Stimulated activated CD8-positive, alpha-beta memory T cell treated with anti-CD3 and anti-CD28 coated beads, Interleukin-4, amount 100 ng/mL, for 1 hour (primary cell): ENCODE measurements around the gene NCLN.
"Not testable (repeated sequence)": the region's sequence is repeated elsewhere in the genome, so short reads cannot be mapped to it uniquely, and the experiment has no call there.

Experiments
- DNase-seq, 2 donors: peaks; one replicate each; pipeline ENCODE4 v3.0.0-alpha.2; 2020; ENCODE audit warnings: low read depth in 2 of 2, low spot score in 1 of 2

Gene NCLN

GRCh38 chr19:3183721-3184641, 1.7 kb upstream of the NCLN start:
- DNase-seq = no peak

GRCh38 chr19:3184847-3185460, 776 bp upstream of the NCLN start:
- peak in 1 of 2 donors; percentile 29 for DNase-seq

- no peak for DNase-seq
Observed at GRCh38 chr19:3186160-3186688, 494 bp downstream of the NCLN start.

- no peak for DNase-seq
Observed at GRCh38 chr19:3186891-3187661, 1.3 kb downstream of the NCLN start.

GRCh38 chr19:3187662-3188511, 2.2 kb downstream of the NCLN start:
- no peak for DNase-seq

- DNase-seq = no peak
Observed at GRCh38 chr19:3188627-3189596, 3.2 kb downstream of the NCLN start.

- no peak for DNase-seq
Observed at GRCh38 chr19:3189702-3190469, 4.2 kb downstream of the NCLN start.

GRCh38 chr19:3190470-3190770, 4.7 kb downstream of the NCLN start:
- no peak for DNase-seq

GRCh38 chr19:3190921-3191805, 5.4 kb downstream of the NCLN start:
- no peak for DNase-seq

- DNase-seq = not testable (repeated sequence)
Observed at GRCh38 chr19:3191806-3192104, 6.0 kb downstream of the NCLN start.

- DNase-seq = no peak
Observed at GRCh38 chr19:3192228-3192635, 6.5 kb downstream of the NCLN start.

GRCh38 chr19:3192684-3193083, 7.0 kb downstream of the NCLN start:
- no peak for DNase-seq

GRCh38 chr19:3193256-3194105, 7.8 kb downstream of the NCLN start:
- no peak for DNase-seq

- DNase-seq = no peak
Observed at GRCh38 chr19:3194106-3195087, 8.7 kb downstream of the NCLN start.

- DNase-seq = no peak
Observed at GRCh38 chr19:3196064-3196932, 10.6 kb downstream of the NCLN start.
